Measurements from ENCODE around the gene HMGCS2. TPM values are rescaled to one million over a fixed set of nuclear protein-coding genes. Genes with fewer than 3 reads are reported as not detected.

Gene HMGCS2
- not detected in 2 replicates for total RNA-seq

DNA sequence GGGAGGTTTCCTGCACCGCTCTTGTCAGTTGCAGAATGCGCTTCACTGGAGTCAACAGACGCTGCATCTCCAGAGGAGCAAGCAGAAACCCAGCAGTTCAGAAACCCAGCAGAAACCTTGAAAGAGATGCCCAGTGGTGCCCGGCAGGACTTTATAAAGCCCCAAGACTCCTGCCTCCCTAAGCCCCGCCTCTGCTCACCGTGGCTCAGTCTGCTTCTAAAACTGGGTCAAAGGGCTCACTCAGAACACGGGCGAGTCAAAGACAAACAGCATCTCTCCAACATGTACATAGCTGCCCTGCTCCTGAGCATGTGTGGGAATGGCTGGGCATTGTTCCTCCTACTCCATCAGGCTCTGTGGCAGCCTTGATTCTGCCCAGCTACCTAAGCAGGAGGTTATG is at the start of gene HMGCS2:
Gene HMGCS2 (minus strand): TSS at position 128 of the 400 bp plus-strand sequence. CDS start 61 bp downstream, at position 67.

DNA sequence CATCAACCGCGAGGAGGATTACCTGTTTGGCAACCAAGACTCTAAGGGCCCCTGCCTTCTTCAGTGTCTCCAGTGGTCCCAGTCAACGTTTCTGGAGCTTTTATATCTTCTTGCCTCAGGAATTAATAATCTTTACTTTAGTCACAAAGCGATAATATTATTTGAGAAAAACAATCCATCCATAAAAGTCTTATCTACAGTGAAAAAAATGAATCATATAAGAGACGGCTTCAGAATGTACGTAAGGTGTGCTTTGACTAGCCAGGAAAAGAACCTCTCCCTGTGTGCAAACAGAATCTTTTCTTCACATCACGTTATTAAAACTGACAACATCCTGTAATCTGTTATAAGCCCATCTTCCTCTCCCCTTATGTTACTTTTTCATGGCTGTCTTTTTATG is 42.7 kb upstream of the HMGCS2 start, which contains the start of gene REG4:
Gene REG4 (minus strand): TSS at position 74 of the 400 bp plus-strand sequence. CDS start 2,691 bp downstream, outside the sequence.

DNA sequence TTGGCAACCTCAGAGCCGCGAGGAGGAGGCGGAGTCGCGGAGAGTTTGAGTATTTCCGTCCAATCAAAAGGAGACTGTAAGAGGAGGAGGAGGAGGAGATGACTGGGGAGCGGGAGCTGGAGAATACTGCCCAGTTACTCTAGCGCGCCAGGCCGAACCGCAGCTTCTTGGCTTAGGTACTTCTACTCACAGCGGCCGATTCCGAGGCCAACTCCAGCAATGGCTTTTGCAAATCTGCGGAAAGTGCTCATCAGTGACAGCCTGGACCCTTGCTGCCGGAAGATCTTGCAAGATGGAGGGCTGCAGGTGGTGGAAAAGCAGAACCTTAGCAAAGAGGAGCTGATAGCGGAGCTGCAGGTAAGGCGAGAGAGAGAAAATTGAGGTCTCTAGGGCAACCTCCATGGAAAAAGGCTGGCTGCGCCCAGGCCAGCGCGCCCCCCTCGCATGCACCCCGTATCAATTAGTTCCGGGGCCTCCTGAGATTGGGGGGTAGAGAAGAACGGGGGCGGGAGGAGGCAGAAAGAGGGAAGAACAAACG is 56.8 kb downstream of the HMGCS2 start, which contains the start of gene PHGDH:
Gene PHGDH (plus strand): TSS at position 131 of the 538 bp plus-strand sequence. CDS start 89 bp downstream, at position 220.

Other genes starting within 250 kb of the HMGCS2 start
- 7.9 and 12.1 TPM in 2 replicates for gene ZNF697, start 120.6 kb downstream of the HMGCS2 start, total RNA-seq
- 110 and 146 TPM in 2 replicates for gene PHGDH, start 57.0 kb downstream of the HMGCS2 start, total RNA-seq
- not detected in 2 replicates for gene REG4, start 42.6 kb upstream of the HMGCS2 start, total RNA-seq
- not detected in 2 replicates for gene ADAM30, start 127.6 kb upstream of the HMGCS2 start, total RNA-seq